ENCODE measurements around the gene TMEM72. TPM values are rescaled to one million over a fixed set of nuclear protein-coding genes. Genes with fewer than 3 reads are reported as not detected.

TMEM72 gene
- total and polyA plus RNA-seq, 3 experiments from 2014 or later: not detected

DNA sequence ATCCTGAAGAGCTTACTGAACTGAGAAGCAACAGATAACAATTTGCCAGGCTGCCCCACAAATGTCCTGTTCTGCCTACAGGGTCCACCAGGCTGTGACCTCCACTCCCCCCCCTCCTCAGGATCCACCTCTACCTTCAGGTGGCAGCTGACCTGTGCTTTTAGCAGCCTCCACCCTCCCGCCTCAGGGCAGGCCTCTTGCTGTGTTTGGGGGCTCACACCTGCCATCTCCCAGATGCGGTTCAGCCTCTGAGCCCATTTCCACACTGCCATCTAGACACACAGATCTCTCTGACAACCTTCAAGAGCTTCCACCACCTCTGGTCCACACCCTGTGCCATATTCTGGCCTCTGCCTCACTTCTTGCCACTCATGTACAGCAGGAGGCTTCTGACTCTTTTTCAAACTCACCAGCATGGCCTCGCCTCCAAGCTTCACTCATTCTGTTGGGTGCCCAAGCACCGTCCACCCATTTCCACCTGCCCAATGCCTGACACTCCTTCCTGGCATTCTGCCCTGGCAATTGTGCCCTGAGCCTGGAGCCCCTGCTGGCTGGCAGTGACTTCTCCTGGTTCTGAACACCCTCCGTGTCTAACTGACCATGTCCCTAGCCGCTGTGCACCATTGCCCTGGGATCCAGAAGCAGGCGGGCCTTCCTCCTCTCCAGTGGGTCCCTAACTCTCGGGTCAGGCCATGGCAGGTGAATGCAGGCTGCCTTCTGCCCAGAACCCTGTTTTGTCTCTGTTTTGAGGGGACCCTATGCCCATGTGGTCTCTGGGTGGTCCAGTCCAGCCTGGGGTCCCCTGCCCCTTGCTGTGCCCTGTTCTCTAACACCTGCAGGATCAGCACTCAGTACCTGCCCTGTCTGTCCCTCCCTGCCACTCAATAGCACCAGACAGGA lies 18.5 kb downstream of the TMEM72 start:
- H3K36me3 Mint-ChIP-seq: no peaks in the 10 kb centered on the region
- H3K4me1 ChIP-seq (ENCODE audit: insufficient read depth, low read length): no peaks in the 10 kb centered on the region
- H3K27ac ChIP-seq (ENCODE audit: low read depth, low read length): no peak overlapping the region
- H3K27me3 Mint-ChIP-seq: peaks cover 0 to 3% of the 10 kb centered on the region in 2 donors
- H3K9me3 Mint-ChIP-seq: no peaks in the 10 kb centered on the region
- no peaks in the 10 kb centered on the region for H3K9me3 ChIP-seq (ENCODE audit: low read length)
- H3K27me3 ChIP-seq (ENCODE audit: insufficient read depth, low read length, poor library complexity, severe bottlenecking): no peaks in the 10 kb centered on the region
- CTCF ChIA-PET: no interaction called here
- peak overlapping the region in 1 of 8 donors; percentile 82 for H3K27ac Mint-ChIP-seq
- no peak overlapping the region for H3K4me3 Mint-ChIP-seq
- no peaks in the 10 kb centered on the region for H3K4me1 Mint-ChIP-seq
- H3K36me3 ChIP-seq (ENCODE audit: insufficient read depth, low read length): no peaks in the 10 kb centered on the region
- POLR2A ChIA-PET: no interaction called here
- H3K4me3 ChIP-seq (ENCODE audit: low read length): no peak overlapping the region
- DNase-seq: no peak

DNA sequence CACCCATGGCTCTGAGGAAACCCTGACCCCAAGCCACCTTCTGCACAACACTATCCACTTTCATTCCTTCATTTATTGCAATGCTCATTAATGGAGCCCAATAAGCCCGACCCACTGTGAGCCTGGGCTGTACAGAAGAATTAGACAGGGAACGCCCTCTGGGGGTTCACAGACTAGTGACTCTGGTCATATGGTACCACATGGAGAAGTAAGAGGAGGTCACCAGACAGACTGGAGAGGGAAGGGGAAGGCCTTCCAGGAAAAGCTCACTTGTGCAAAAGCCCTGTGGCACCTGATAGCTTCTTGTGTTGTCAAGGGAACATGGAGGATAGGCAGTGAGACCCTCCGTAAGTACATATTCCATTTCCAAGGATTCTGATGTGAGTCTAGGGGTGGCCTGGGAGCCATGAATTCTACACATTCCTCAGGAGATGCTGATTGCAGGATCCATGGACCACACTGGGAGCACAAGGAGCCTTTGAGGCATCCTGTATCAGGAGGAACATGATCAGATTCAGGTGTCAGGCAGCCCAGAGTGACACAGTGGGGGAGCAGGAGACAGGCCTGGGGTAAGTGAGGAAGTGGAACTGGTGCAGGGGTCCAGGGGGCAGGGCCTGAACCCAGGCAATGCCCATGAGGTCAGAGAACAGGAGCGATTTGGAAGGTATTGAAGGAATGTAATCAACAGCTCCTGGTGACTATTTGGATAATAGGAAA lies 19.9 kb downstream of the TMEM72 start:
- Mint-ChIP-seq H3K27ac (no peak overlapping the region), H3K27me3 (peaks cover 0 to 3% of the 10 kb centered on the region in 2 donors), H3K9me3 (no peaks in the 10 kb centered on the region), H3K36me3 (no peaks in the 10 kb centered on the region), H3K4me1 (peaks cover 0 to 4% (median 0%) of the 10 kb centered on the region in 3 donors), H3K4me3 (no peak overlapping the region)
- no peaks in the 10 kb centered on the region for H3K4me1 ChIP-seq (ENCODE audit: insufficient read depth, low read length)
- H3K4me3 ChIP-seq (ENCODE audit: low read length): no peak overlapping the region
- no peak for DNase-seq
- H3K27me3 ChIP-seq (ENCODE audit: insufficient read depth, low read length, poor library complexity, severe bottlenecking): no peaks in the 10 kb centered on the region
- CTCF ChIA-PET: interaction anchor here (3.4 kb wide), 1 partner anchor 31 kb away, joined by 30 read pairs; the partner anchor contains the start of gene RASSF4
- POLR2A ChIA-PET: no interaction called here
- no peaks in the 10 kb centered on the region for H3K36me3 ChIP-seq (ENCODE audit: insufficient read depth, low read length)
- no peak overlapping the region for H3K27ac ChIP-seq (ENCODE audit: low read depth, low read length)
- H3K9me3 ChIP-seq (ENCODE audit: low read length): no peaks in the 10 kb centered on the region

DNA sequence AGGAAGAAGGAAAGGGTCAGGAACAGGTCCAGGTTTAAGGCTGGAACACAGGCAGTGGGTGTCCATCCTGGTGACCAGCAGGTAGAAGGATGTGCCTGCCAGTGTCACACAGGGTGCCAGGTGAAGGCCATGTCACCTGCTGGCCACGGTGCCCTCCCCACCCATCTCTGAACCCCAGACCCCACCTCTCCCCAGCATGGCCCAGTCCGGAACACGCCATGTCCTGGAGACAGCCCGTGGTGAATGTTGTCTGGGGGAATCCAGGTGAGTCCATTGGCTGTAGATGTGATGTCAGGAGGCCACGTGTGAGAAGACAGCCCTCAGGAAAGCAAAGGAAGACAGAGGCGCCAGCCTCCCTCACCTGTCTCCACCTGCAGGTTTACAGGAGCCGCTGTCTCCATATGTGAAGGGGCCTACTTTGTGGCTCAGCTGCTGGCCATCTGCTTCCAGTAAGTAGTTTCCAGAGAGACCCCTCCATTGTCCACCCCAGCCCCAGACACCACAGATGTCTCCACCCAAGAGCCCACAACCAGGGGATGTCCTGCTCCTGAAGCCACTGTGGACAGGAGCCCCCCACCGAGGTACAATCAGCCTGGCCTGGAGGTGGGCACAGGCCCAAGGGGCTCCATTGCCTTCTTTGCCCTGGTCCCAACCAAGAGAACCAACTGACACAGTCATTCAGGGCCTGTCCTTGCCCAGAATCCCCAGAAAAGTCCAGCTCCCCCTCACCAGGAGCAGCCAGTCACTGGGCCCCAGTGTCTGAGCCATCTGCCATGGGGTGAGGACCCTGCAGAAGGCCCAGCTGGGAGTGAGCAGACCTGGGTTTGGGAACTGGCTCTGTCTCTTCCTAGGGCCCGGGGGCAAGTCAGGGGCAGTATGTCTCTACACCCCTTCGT lies 20.7 kb downstream of the TMEM72 start:
- no peak overlapping the region for H3K4me3 Mint-ChIP-seq
- peaks cover 0 to 3% of the 10 kb centered on the region in 2 donors for H3K27me3 Mint-ChIP-seq
- Histone ChIP-seq H3K36me3 (ENCODE audit: insufficient read depth, low read length) (no peaks in the 10 kb centered on the region), H3K4me3 (ENCODE audit: low read length) (no peak overlapping the region), H3K4me1 (ENCODE audit: insufficient read depth, low read length) (no peaks in the 10 kb centered on the region), H3K27ac (ENCODE audit: low read depth, low read length) (no peak overlapping the region), H3K9me3 (ENCODE audit: low read length) (no peaks in the 10 kb centered on the region), H3K27me3 (ENCODE audit: insufficient read depth, low read length, poor library complexity, severe bottlenecking) (no peaks in the 10 kb centered on the region)
- ChIA-PET CTCF (interaction anchor here (0.9 to 3.4 kb wide), 15 partner anchors 10 to 67 kb away, joined by 3 to 36 read pairs (median 6); partner anchors contain the start of genes DEPP1, RASSF4 and TMEM72), POLR2A (no interaction called here)
- no peak overlapping the region for H3K27ac Mint-ChIP-seq
- H3K4me1 Mint-ChIP-seq: peaks cover 0 to 4% (median 0%) of the 10 kb centered on the region in 3 donors
- H3K9me3 Mint-ChIP-seq: no peaks in the 10 kb centered on the region
- DNase-seq: no peak
- H3K36me3 Mint-ChIP-seq: no peaks in the 10 kb centered on the region

DNA sequence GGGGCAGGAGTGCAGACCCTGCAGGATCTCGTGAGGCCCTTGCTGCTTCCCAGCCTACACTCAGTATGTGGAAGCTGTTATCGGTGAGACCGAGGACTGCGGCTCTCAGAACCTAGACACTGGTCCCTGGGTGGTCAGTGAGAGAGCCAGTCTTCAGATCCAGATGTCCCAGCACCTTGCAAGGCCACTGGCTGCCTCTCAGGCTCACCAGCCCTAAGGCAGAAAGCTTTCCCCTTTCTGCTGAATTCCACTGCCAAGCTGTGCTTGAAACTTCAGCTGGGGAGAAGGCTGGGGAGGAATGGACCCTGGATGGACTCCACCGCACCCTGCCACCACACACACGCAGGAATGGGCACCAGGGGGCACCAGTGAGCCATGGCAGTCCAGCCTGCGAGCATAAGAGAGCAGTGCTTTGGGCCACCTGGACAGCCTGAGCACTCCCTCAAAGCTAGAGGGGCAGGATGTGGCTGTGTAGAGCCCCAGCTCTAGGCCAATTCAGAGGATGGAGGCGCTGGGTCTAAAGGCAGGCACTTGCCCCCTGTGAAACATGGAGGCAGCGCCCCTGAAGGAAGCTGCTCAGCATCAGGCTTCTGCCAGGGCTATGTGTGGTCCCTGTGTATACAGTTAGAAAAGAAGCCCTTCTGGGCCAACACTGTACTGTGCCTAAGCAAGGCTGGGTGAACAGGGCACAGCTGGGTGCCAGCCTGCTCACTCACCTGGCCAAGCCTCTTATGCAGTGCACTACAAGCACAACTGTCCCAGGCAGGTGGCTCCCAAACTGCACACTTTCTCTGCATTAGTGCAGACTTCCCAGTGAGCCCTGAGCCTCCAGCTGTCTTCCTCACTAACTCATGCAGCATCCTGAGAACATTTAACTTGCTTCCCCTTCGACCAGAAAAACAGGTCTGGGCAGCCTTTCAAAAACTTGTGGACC lies 21.6 kb downstream of the TMEM72 start:
- H3K4me3 ChIP-seq (ENCODE audit: low read length): no peak overlapping the region
- Mint-ChIP-seq H3K27me3 (peaks cover 3 to 4% of the 10 kb centered on the region in 2 donors), H3K4me3 (no peak overlapping the region), H3K4me1 (peaks cover 0 to 4% (median 0%) of the 10 kb centered on the region in 3 donors), H3K27ac (peak overlapping the region in 1 of 8 donors; percentile 25), H3K9me3 (no peaks in the 10 kb centered on the region), H3K36me3 (no peaks in the 10 kb centered on the region)
- no peaks in the 10 kb centered on the region for H3K4me1 ChIP-seq (ENCODE audit: insufficient read depth, low read length)
- ChIA-PET POLR2A (no interaction called here), CTCF (interaction anchor here (0.6 to 3.4 kb wide), 18 partner anchors 11 to 72 kb away, joined by 3 to 36 read pairs (median 6); partner anchors contain the start of genes DEPP1, RASSF4 and TMEM72)
- no peak overlapping the region for H3K27ac ChIP-seq (ENCODE audit: low read depth, low read length)
- DNase-seq: peak; percentile 69 to 86 (median 76)
- no peaks in the 10 kb centered on the region for H3K9me3 ChIP-seq (ENCODE audit: low read length)
- H3K27me3 ChIP-seq (ENCODE audit: insufficient read depth, low read length, poor library complexity, severe bottlenecking): no peaks in the 10 kb centered on the region
- no peaks in the 10 kb centered on the region for H3K36me3 ChIP-seq (ENCODE audit: insufficient read depth, low read length)

DNA sequence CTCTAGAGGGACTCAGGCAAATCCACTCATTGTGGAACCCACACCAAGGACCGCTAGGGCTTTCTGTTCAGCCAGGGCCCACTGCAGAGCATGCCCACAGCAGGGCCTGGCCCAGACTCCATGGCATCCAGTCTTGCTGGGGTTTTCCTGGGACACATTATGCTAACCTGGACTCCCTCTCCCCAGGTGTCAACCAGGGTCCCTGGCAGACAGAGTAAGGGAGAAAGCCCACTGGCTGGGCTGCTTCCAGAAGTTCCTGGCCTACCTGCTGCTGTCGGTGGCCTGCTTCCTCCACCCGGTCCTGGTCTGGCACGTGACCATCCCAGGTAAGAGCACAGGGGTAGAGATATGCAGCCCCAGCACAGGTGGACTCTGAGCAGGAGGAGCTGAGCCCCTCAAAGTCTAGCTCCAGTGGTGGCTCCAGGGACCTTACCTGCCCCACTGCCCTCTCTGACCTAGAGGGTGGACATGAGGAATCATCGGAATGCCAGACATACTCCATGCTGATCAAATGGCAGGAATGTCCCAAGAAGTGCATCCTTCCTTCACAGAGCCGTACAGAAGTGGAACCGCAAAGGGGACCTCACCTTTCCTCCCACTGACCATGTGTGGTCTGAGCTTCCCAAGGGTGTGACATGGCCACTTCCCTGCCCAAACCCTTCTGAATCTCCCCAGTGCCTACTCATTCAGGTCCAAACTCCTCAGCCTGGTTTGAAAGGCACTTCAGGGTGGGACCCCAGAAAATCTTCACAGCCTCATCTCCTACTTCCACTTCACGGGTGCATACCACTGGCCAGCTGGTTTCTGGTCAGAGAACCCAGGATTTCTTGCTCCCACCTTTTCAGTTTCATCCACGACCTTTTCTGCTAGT lies 22.5 kb downstream of the TMEM72 start:
- Mint-ChIP-seq H3K36me3 (no peaks in the 10 kb centered on the region), H3K27ac (peak overlapping the region in 2 of 8 donors; percentile 20 to 25)
- CTCF ChIA-PET: interaction anchor here (0.6 to 3.4 kb wide), 16 partner anchors 10 to 71 kb away, joined by 3 to 36 read pairs (median 7); partner anchors contain the start of genes DEPP1, RASSF4 and TMEM72

DNA sequence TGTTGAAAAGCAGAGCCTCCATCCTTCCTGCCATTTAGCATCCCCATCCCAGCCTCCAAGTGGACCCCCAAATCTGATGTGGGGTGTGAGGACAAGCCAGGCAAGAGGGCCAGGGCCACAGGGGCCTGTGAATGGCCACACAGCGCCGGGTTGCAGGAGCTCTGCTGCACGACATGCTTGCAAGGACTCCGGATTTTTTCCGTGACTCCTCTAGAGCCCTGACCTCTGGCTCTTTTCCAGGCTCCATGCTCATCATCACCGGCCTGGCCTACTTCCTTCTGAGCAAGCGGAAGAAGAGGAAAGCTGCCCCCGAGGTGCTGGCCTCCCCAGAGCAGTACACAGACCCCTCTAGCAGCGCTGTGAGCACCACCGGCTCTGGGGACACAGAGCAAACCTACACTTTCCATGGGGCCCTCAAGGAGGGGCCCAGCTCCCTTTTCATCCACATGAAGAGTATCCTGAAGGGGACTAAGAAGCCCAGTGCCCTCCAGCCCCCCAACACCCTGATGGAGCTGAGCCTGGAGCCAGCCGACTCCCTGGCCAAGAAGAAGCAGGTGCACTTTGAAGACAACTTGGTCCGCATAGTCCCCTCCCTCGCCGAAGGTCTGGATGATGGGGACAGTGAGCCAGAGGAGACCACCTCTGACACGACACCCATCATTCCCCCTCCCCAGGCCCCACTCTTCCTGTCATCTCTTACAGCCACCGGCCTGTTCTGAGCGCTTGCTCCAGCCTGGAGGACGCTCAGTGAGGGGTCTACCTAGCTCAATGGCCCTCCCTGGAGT lies 23.5 kb downstream of the TMEM72 start:
- ChIA-PET CTCF (interaction anchor here (0.8 to 3.4 kb wide), 2 partner anchors 27 to 39 kb away, joined by 3 to 30 read pairs; partner anchors contain the start of gene RASSF4), POLR2A (no interaction called here)
- H3K27me3 ChIP-seq (ENCODE audit: insufficient read depth, low read length, poor library complexity, severe bottlenecking): no peaks in the 10 kb centered on the region
- Mint-ChIP-seq H3K27ac (peak overlapping the region in 1 of 8 donors; percentile 78), H3K36me3 (no peaks in the 10 kb centered on the region), H3K4me1 (peaks cover 0 to 4% (median 0%) of the 10 kb centered on the region in 3 donors), H3K27me3 (peaks cover 0 to 13% of the 10 kb centered on the region in 2 donors), H3K4me3 (no peak overlapping the region), H3K9me3 (peaks cover 0 to 5% (median 0%) of the 10 kb centered on the region in 5 donors)
- DNase-seq: peak in 1 of 5 donors; percentile 27
- H3K4me1 ChIP-seq (ENCODE audit: insufficient read depth, low read length): no peaks in the 10 kb centered on the region
- H3K27ac ChIP-seq (ENCODE audit: low read depth, low read length): no peak overlapping the region
- no peak overlapping the region for H3K4me3 ChIP-seq (ENCODE audit: low read length)
- no peaks in the 10 kb centered on the region for H3K9me3 ChIP-seq (ENCODE audit: low read length)
- H3K36me3 ChIP-seq (ENCODE audit: insufficient read depth, low read length): no peaks in the 10 kb centered on the region

More for the DNA sequence above, 22.5 kb downstream of the TMEM72 start:
- no peaks in the 10 kb centered on the region for H3K4me1 ChIP-seq (ENCODE audit: insufficient read depth, low read length)
- DNase-seq: no peak
- H3K9me3 ChIP-seq (ENCODE audit: low read length): no peaks in the 10 kb centered on the region
- no peaks in the 10 kb centered on the region for H3K27me3 ChIP-seq (ENCODE audit: insufficient read depth, low read length, poor library complexity, severe bottlenecking)
- H3K4me1 Mint-ChIP-seq: peaks cover 0 to 4% (median 0%) of the 10 kb centered on the region in 3 donors
- no peak overlapping the region for H3K4me3 Mint-ChIP-seq
- no peaks in the 10 kb centered on the region for H3K36me3 ChIP-seq (ENCODE audit: insufficient read depth, low read length)
- H3K27ac ChIP-seq (ENCODE audit: low read depth, low read length): no peak overlapping the region
- peaks cover 0 to 2% (median 0%) of the 10 kb centered on the region in 5 donors for H3K9me3 Mint-ChIP-seq
- POLR2A ChIA-PET: no interaction called here
- H3K4me3 ChIP-seq (ENCODE audit: low read length): no peak overlapping the region
- H3K27me3 Mint-ChIP-seq: peaks cover 3 to 7% of the 10 kb centered on the region in 2 donors
